Activated T-helper 1 cell treated with Interleukin-2 at 50 U/mL for 16 hours (primary cell): ENCODE measurements around the gene TBC1D22A.

ENCODE experiments used
- DNase-seq: peaks from one replicate; pipeline ENCODE4 v3.0.0-alpha.2; 2020; ENCODE audit warnings: low read depth

The TBC1D22A gene

GRCh38 chr22:46958658-46959057 is 196.2 kb downstream of the TBC1D22A start:
- no peak for DNase-seq

DNA sequence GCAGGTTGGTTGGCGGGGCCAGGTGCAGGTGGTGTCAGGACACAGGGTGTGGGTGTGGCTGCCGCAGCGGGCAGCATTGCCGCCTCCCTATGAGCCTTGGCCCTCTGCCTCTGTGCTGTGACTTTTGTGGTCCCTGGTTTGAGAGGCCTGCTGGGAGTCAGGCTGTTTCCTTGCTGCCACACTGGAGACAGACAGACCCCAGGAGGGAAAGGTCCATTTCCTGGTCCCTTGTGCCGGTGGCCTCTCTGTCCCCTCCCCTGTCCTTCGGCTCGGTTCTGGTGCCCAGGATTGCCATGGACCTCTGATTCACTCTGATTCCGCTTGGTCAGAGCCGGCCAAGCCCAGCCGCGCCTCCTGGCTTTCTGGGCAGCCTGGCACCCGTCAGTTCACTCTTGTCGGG is 196.9 kb downstream of the TBC1D22A start:
- DNase-seq = no peak

DNA sequence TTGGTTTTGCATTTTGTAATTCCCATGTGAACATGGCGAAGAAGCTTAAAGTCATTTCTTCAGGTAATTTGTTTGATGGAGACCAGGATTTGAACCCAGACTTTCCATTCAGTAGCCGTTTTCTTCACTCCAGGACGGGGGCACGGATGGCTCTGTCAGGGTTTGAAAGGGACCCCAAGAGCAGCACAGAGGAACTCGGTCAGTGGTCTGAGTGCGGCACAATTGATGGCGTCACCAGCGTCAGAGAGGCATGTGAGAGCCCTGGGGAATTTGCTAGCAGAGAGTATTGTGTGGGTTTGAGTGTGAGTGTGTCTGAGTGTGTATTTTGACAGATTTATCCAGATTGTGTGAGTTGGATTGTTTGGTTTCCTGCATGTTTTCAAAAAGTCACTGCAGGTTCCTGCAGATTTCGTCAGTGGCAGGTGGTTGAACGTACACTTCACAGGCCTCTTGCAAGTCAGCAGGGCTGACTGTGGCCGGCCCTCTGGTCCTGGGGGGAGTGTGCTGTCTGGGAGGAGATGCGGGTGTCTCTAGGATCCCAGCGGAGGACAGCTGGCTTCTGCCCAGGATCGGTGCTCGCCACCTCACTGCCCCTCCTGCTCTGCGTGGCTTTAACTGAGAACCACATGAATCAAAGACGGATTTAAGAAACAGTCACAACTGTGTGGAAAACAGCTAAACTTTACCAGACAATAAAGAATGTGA is 199.3 kb downstream of the TBC1D22A start:
- DNase-seq = no peak

DNA sequence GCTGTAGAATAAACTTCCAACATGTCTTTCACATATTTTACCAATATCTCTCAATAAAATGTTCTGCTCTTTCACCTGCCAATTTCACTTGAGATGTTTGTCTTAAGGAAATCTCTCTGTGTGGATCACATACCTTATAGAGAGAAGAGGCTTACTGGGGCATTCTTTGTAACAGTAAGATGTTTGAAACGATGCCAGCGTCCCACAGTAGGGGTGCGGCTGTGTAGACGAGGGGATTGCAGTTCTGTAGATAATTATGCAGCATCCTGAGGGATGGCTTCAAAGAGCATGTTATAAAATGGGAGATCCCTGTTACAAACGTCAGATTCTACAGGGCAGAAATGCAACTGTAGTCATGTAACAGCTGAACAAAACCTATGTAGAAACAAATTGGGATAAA is 200.0 kb downstream of the TBC1D22A start:
- no peak for DNase-seq

GRCh38 chr22:46963672-46964545 is 201.5 kb downstream of the TBC1D22A start:
- DNase-seq = no peak

DNA sequence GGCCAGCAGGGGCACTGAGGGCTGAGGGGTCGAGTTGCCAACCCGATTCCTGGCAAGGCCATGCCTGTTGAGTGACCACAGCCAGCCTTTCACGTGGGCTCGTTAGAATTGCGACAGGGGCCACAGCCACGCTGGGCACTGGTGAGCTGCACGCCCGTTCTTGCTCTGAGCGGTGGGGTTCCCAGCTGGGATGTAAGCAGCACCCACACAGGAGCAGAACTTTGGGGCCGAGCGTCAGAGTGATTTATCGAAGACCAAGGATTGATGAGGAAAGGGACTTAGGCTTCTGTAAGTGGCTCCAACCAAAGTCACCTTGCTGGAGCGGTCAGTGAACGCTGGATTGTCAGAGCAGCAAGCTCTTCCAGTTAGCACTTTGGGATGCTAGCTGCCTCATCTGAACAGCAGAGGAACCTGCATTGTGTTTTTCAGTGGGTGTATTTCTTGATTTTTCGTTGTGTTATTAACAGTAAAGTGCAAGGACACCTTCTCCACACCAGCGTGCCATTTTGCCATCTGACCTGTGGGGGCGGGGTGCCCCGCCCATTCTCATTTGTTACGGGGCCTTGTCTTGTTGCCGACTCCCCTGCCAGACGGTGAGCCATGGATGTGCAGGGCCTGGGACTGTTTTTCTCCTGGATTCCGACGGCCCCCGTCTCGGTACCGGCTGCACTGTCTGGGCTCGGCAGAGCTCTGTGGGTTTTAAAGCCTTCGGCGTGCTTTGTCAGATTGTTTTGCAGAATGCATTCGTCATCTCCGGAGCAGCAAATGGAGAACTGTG is 202.5 kb downstream of the TBC1D22A start:
- no peak for DNase-seq

DNA sequence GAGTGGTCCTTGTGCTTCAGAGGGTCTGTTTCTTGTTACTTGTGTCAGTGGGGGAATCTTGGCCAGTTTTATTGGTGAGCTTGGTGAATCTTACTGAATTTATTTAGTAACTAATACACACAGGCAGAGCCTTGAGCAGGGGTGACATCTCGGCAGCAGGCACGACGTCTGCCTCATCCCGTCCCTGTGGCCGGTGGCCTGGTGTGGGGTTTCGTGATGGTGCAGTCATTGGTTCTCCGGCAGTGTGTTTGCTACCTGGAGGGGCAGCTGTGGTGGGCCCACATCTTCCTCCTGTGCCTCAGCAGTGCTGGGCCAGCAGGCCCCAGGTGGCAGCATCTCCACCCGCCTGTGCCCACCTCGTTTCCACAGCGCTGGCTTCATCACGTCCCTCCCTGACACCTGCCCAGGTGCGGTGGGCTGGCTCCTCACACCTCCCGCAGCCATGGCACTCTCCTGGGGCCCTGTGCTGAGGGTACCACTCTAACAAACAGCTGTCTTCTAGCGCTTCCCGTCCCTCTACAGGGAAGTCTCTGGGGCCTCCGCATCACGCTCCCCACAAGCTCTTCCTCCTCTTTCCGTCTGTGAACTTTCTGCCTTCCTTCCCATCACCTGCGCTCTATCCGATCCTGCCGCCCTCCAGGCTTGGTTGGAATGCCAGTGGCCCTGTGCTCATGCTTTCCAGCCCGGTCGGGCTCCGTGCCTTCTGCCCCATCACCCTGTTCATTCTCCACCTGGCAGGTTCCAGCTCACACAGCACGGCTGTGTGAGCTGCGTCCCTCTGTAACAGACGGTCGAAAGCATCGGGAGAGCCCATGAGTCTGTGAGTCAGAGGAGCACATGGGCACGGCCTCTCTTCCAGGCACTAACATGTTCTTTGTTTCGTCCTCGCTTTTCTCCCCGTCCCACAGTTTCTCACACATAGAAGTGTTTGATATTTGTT is 203.4 kb downstream of the TBC1D22A start:
- no peak for DNase-seq

DNA sequence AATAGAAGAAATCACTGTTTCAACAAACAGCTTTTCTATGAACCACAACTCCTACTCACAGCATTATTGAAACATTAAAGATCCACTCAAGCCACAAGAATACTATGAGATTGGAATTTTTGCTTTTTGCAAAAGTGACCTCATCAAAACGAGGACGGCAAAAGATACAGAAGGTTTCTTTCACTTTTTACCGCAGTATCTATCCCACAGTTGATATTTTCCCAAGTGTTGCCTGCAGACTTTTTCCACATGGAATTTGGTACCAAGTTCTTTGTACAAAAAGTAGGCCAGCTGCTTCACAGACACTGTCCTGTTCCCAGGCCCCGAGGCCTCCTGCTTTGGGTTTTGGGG is 204.0 kb downstream of the TBC1D22A start:
- no peak for DNase-seq

DNA sequence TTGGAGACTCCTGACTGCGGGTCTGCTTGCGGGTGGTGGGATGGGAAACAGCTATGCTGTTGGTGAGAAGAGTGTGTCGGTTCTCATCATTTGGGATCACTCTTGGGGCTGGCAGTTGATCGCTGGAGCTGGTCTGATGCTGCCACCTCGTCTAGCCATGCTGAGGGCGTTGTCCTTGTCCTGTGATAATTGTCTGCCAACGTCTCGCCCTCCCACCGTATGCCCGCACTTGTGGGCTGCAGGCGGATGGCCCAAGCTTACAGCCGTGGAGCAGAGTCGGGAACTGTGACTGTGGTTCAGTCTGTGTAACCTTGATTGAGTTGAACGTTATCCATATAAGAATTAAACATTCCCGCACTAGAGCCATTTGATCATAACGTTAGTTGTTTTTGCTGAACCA is 204.4 kb downstream of the TBC1D22A start:
- no peak for DNase-seq

GRCh38 chr22:46967445-46968358 is 205.3 kb downstream of the TBC1D22A start:
- DNase-seq = no peak

GRCh38 chr22:46968359-46968740 is 205.9 kb downstream of the TBC1D22A start:
- DNase-seq = no peak

DNA sequence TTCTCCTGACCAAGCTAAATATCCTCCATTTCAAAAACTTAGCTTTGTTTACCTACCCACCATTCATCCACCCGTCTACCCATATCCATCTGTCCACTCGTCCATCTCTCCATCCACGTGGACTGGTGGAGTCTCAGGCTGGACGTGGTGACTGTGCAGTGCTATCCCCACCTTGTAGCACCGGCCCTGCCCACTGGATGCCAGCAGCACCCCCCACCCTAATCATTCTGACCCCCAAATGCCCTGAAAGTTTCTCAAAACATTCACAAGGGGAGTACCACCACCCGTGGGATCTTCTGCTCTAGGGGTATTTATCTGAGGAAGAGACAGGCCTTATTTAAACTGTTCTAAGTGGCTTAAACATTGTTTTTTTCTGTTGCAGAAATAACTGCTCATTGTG is 206.4 kb downstream of the TBC1D22A start:
- DNase-seq = no peak

GRCh38 chr22:46969491-46969890 is 207.0 kb downstream of the TBC1D22A start:
- no peak for DNase-seq

DNA sequence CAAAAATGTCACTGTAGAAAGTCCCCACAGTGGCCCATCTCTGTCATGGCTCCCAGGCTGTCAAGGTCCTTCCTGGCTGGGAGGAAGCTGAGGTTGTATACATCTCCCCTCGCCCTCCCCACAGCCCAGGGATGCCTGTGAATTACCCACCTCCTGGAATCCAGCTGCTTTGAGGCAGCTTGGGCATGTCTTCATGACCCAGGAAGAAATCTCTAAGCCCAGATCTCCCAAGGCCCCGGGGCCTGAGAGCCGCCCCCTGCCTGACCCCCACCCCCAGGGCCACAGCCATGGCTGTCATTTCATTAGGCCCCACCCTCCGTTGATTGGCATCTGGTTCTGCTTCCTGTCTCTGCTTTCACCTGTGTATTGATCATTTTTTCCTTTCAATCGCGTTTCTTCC is 207.5 kb downstream of the TBC1D22A start:
- DNase-seq = no peak

DNA sequence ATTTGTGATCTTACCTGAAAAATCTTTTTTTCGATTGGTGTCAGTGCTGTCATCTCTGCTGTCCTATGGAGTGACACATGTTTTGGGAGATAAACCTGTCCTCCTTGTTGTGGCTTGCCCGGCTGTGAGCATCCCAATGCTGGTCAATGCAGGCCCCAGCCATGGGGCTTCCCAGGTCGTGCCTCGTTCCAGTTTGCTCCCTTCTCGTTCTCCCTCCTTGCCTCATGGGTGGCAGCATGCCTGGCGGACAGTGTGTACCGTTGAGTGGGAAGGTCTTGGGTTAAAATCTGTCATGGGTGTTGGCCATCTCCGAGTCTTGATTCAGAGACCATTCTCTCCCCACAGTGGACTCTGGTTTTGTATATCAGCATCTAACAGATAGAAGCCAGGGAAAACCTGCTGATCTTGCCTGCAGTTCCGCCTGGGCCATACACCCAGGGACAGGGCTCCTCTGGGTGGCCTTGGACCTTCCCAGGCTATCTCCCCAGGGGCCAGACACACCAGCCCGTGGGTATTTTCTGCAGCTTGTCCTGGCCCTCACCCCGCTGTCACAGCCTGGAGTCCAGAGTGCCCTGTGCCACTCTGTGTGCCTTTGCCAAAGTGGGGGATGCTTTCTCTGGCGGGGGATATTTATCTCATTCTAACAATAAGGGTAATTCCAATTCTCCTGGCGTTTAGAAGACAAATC is 208.1 kb downstream of the TBC1D22A start:
- no peak for DNase-seq

DNA sequence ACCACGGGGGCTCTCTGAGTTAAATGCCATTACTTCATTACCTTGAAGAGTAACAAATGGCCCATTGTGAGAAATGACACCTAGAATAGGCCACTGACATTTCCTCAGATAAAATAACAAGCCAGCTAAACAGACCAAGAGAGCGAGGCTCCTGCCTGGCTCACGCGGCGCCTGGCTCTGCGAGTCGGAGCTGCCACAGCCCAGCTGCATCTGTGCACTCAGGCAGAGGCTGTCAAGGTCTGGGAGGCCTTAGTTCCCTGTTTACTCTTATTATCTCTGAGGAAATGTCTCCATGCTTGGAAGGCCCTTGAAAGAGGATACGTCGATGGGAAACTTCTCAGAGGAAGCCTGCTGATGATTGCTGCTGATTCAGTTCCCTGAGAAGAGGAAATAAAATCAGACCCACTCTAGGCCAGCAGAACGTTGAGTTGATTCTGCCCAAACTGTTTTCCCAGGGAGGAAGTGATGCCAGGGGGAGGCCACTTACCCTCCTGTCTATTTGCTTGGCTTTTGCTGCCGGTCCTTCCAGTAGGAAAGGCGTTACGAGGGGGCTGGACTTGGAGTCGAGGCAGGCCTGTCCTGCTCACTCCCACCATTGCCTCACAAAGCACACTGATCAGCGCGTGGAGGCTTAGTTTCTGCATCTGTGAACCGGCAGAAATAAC is 208.8 kb downstream of the TBC1D22A start:
- DNase-seq = no peak

- DNase-seq = no peak
These were observed 209.3 kb downstream of the TBC1D22A start for GRCh38 chr22:46971764-46972125.

GRCh38 chr22:46972256-46972655 is 209.8 kb downstream of the TBC1D22A start:
- DNase-seq = no peak
